K562 (cell line): ENCODE results near the gene ADORA2B. TPM values are rescaled to one million over a fixed set of nuclear protein-coding genes. Genes with fewer than 3 reads are reported as not detected.

Source experiments
- ATAC-seq: fragments of 200-7000 bp; cut with Tn5 transposase; 3 replicates; pipeline ENCODE4 v1.9.1; 2020; ENCODE audit warnings: moderate library complexity
- BruUV-seq: library from RNA; stranded (reverse); fragments of 400-500 nt; replicated peaks from 2 replicates; lab custom pipeline; 2021; lab: Mats Ljungman, UMichigan
- CTCF ChIA-PET: fragments of 300-600 bp; formaldehyde crosslinking; extraction: SDS; loops from one replicate; lab custom pipeline; 2021; ENCODE audit warnings: low intra/inter-chr PET ratio; lab: Yijun Ruan, JAX
- POLR2A ChIA-PET: fragments of 300-600, 350-650 bp; sonication (Branson Sonifier 250); formaldehyde crosslinking; extraction: SDS; loops from one replicate; lab custom pipeline; 2021; ENCODE audit warnings: antibody characterized with exemption, inconsistent platforms; lab: Yijun Ruan, JAX
- DNase-seq, 4 experiments: peaks; one replicate each; pipeline versions ENCODE4 v3.0.0 to v3.0.0-alpha.2; 2011 to 2018; ENCODE audit warnings: low spot score in 3 of 4, mixed read lengths in 3 of 4; ENCODE audit errors: extremely low read depth in 1 of 4
- FAIRE-seq: peaks from 2 replicates; lab custom pipeline; 2011; peaks lifted over from hg19 to GRCh38; lab: Jason Lieb, UNC
- H2AFZ ChIP-seq: 2 replicates; pipeline ENCODE4 v1.6.0; 2011; ENCODE audit warnings: low read depth, low read length, control low read depth, inconsistent platforms
- H3K27ac ChIP-seq: fragments of 200-600 bp; 3 replicates; pipeline ENCODE4 v1.8.0; 2011; ENCODE audit warnings: low read depth, mild to moderate bottlenecking, control low read depth, inconsistent platforms, low read length, moderate library complexity, mixed read lengths; ENCODE audit errors: extremely low read depth
- H3K27me3 ChIP-seq, 2 experiments: fragments of 300-600 bp in 1 of 2; 2 replicates in 1 of 2; 3 replicates in 1 of 2; pipeline versions ENCODE4 v1.6.0 to v1.8.0; 2011; ENCODE audit warnings: inconsistent platforms in 2 of 2, low read length in 2 of 2, mild to moderate bottlenecking in 1 of 2, mixed read lengths in 1 of 2, moderate library complexity in 1 of 2; ENCODE audit not compliant: control insufficient read depth in 2 of 2, insufficient read depth in 2 of 2
- H3K36me3 ChIP-seq: fragments of 300-600 bp; 3 replicates; pipeline ENCODE4 v1.8.0; 2011; ENCODE audit warnings: mild to moderate bottlenecking, low read length, inconsistent platforms; ENCODE audit not compliant: control insufficient read depth, insufficient read depth
- H3K4me1 ChIP-seq, 2 experiments: fragments of 200-600 bp in 1 of 2; replicated peaks in 1 of 2; 2 replicates in 1 of 2; 3 replicates in 1 of 2; pipeline versions ENCODE4 v1.5.1 to v1.8.0; 2011; ENCODE audit warnings: inconsistent platforms in 2 of 2, low read length in 2 of 2, mild to moderate bottlenecking in 1 of 2, mixed read lengths in 1 of 2, moderate library complexity in 1 of 2; ENCODE audit not compliant: control insufficient read depth in 2 of 2, insufficient read depth in 2 of 2
- H3K4me2 ChIP-seq: 2 replicates; pipeline ENCODE4 v1.6.1; 2011; ENCODE audit warnings: low read length, control low read depth, inconsistent platforms, mixed read lengths; ENCODE audit not compliant: insufficient read depth
- H3K4me3 ChIP-seq: fragments of 200-600 bp; sonication (generic), shearing (Covaris generic); 2 replicates; pipeline ENCODE4 v1.5.1; 2016; ENCODE audit warnings: control low read depth, inconsistent platforms
- H3K79me2 ChIP-seq: fragments of 200-600 bp; 3 replicates; pipeline ENCODE4 v1.8.0; 2011; ENCODE audit warnings: low read length, inconsistent platforms; ENCODE audit not compliant: control insufficient read depth, insufficient read depth
- H3K9ac ChIP-seq, 2 experiments: 2 replicates each; pipeline versions ENCODE4 v1.6.0 to v1.6.1; 2011; ENCODE audit warnings: low read depth in 2 of 2, low read length in 2 of 2, control low read depth in 1 of 2, inconsistent platforms in 1 of 2, mild to moderate bottlenecking in 1 of 2, mixed read lengths in 1 of 2; ENCODE audit not compliant: insufficient read depth in 1 of 2
- H3K9me1 ChIP-seq: one replicate; pipeline ENCODE4 v1.6.0; 2011; ENCODE audit warnings: inconsistent platforms, mild to moderate bottlenecking, low read length, moderate library complexity; ENCODE audit not compliant: control insufficient read depth, insufficient read depth
- H3K9me3 ChIP-seq: replicated peaks from 2 replicates; pipeline ENCODE4 v1.5.1; 2011; ENCODE audit warnings: low read depth, low read length, inconsistent platforms; ENCODE audit not compliant: control insufficient read depth, insufficient read depth
- H4K20me1 ChIP-seq: replicated peaks from 2 replicates; pipeline ENCODE4 v1.6.1; 2011; ENCODE audit warnings: low read length, inconsistent platforms, mixed read lengths; ENCODE audit not compliant: control insufficient read depth, insufficient read depth
- C11orf30 ChIP-seq: fragments of 450-650 bp; IDR thresholded peaks from 2 replicates; pipeline ENCODE4 v1.6.1; 2016; ENCODE audit warnings: low read depth, mild to moderate bottlenecking
- CEBPG ChIP-seq, 3 experiments: fragments of 200-800 bp in 1 of 3; sonication (Bioruptor generic) in 1 of 3; sonication (generic) in 1 of 3; formaldehyde crosslinking in 1 of 3; IDR thresholded peaks in 2 of 3; conservative IDR thresholded peaks in 1 of 3; 2 replicates each; pipeline versions ENCODE4 v1.6.1 to v1.8.0; 2016 to 2022; ENCODE audit warnings: missing compliant biosample characterization in 2 of 3, missing genetic modification characterization in 2 of 3, mild to moderate bottlenecking in 1 of 3, missing genetic modification reagents in 1 of 3
- GTF3C2 ChIP-seq: IDR thresholded peaks from 3 replicates; pipeline ENCODE4 v1.6.1; 2011; ENCODE audit warnings: borderline replicate concordance, mild to moderate bottlenecking, moderate library complexity; ENCODE audit not compliant: insufficient read length; ENCODE audit errors: extremely low read depth
- KLF6 ChIP-seq: fragments of 250-450 bp; sonication (Bioruptor Pico); IDR thresholded peaks from 2 replicates; pipeline ENCODE4 v1.4.0; 2020; ENCODE audit warnings: mild to moderate bottlenecking, moderate library complexity, borderline replicate concordance
- MBD2 ChIP-seq: sonication (generic); IDR thresholded peaks from 2 replicates; pipeline ENCODE4 v1.6.1; 2016; ENCODE audit warnings: low read depth, borderline replicate concordance
- MCM3 ChIP-seq: fragments of 450-650 bp; IDR thresholded peaks from 2 replicates; pipeline ENCODE4 v1.6.1; 2016
- MIER1 ChIP-seq: fragments of 450-650 bp; IDR thresholded peaks from 2 replicates; pipeline ENCODE4 v1.6.1; 2016; ENCODE audit warnings: antibody characterized with exemption, mild to moderate bottlenecking, low read depth
- MTA3 ChIP-seq: fragments of 450-650 bp; formaldehyde crosslinking; IDR thresholded peaks from 2 replicates; pipeline ENCODE4 v1.6.1; 2017; ENCODE audit warnings: mild to moderate bottlenecking, borderline replicate concordance
- NONO ChIP-seq, 2 experiments: fragments of 200-400 bp in 1 of 2; fragments of 450-650 bp in 1 of 2; formaldehyde crosslinking in 1 of 2; IDR thresholded peaks; 2 replicates each; pipeline ENCODE4 v1.6.1; 2017; ENCODE audit warnings: low read depth in 2 of 2, mild to moderate bottlenecking in 2 of 2, moderate library complexity in 2 of 2, low read length in 1 of 2
- RCOR1 ChIP-seq, 2 experiments: IDR thresholded peaks; 2 replicates each; pipeline ENCODE4 v1.6.1; 2012; ENCODE audit warnings: low read depth in 2 of 2, low read length in 2 of 2, borderline replicate concordance in 1 of 2, improper control_type of control experiment in 1 of 2
- SRF ChIP-seq, 2 experiments: fragments of 250-450, 450-650 bp in 1 of 2; sonication (Bioruptor Pico) in 1 of 2; sonication (generic) in 1 of 2; formaldehyde crosslinking; IDR thresholded peaks; 2 replicates each; pipeline versions ENCODE4 v1.5.0 to v1.5.1; 2020 to 2022; ENCODE audit warnings: mild to moderate bottlenecking in 1 of 2, missing genetic modification reagents in 1 of 2
- TEAD2 ChIP-seq: fragments of 450-650 bp; IDR thresholded peaks from 2 replicates; pipeline ENCODE4 v1.6.1; 2016; ENCODE audit warnings: missing genetic modification characterization, control low read depth, missing compliant biosample characterization
- XRCC5 ChIP-seq: fragments of 200-400 bp; formaldehyde crosslinking; IDR thresholded peaks from 2 replicates; pipeline ENCODE4 v1.6.1; 2017; ENCODE audit warnings: low read depth, mild to moderate bottlenecking, low read length
- ZNF449 ChIP-seq: fragments of 250-450 bp; sonication (Bioruptor Pico); IDR thresholded peaks from 2 replicates; pipeline ENCODE4 v1.8.0; 2022; ENCODE audit warnings: moderate library complexity, mild to moderate bottlenecking, inconsistent platforms
- WGBS: fragments of 100-300 bp; shearing (Covaris generic); methylation state at CpG from one replicate; pipeline ENCODE4 v1.1.6; 2016; ENCODE audit warnings: low coverage, mixed read lengths; ENCODE audit not compliant: insufficient coverage; ENCODE audit errors: missing lambda C conversion rate; 5-methylcytosine and 5-hydroxymethylcytosine counted together
- in situ Hi-C: fragments of 300-500 bp; cut with MboI; formaldehyde crosslinking; loops from 4 replicates; pipeline ENCODE4 v1.15.0; 2018; ENCODE audit warnings: inconsistent platforms, mixed read lengths
- intact Hi-C: fragments of 100-400 bp; cut with micrococcal nuclease; formaldehyde crosslinking; loops from 2 replicates; pipeline ENCODE4 v1.14.2; 2022
- polyA plus RNA-seq, 8 experiments: library from polyadenylated mRNA; depleted of rRNA in 4 of 8; stranded (reverse) in 5 of 8; unstranded in 3 of 8; fragments of >200 nt; fragmentation: Nextera tagmentation in 2 of 8; fragmentation: Illumina TruSeq in 1 of 8; extraction: Ambion mirVana in 2 of 8; extraction: Trizol in 1 of 8; gene quantifications; 2 replicates each; pipeline versions ENCODE4 v1.2.1 to v1.2.3, GENCODE V29; 2011 to 2014; ENCODE audit warnings: inconsistent platforms in 1 of 8, missing spikeins in 1 of 8
- total RNA-seq, 7 experiments: library from RNA; depleted of rRNA in 6 of 7; stranded (reverse); fragments of >200 nt in 6 of 7; fragmentation: Illumina TruSeq in 2 of 7; extraction: Trizol in 2 of 7; gene quantifications; 2 replicates each; pipeline versions ENCODE4 v1.2.1 to v1.2.3, GENCODE V29; 2011 to 2021; ENCODE audit warnings: low replicate concordance in 1 of 7

Gene ADORA2B
- total and polyA plus RNA-seq, 9 of the 15 experiments (the other 6 are each of a cell fraction or from before 2014, with no cell fraction given), result 6.4 to 16.6 (median 10.5) TPM

- Histone ChIP-seq H3K9me3 (no peaks in the 10 kb centered on the region), H3K9me1 (no peaks in the 10 kb centered on the region), H3K4me1 (peaks cover 4 to 7% of the 10 kb centered on the region in 2 experiments; a peak in 2 of 5 replicates), H3K27ac (no peak overlapping the region), H3K4me2 (no peak overlapping the region), H3K27me3 (no peaks in the 10 kb centered on the region), H3K9ac (no peak overlapping the region), H3K36me3 (no peaks in the 10 kb centered on the region), H4K20me1 (no peaks in the 10 kb centered on the region), H3K79me2 (no peaks in the 10 kb centered on the region), H3K4me3 (no peak overlapping the region), H2AFZ (no peak overlapping the region)
- DNase-seq, result no peak
- POLR2A ChIA-PET, result no interaction called here
- WGBS, result 48% methylated on average over 8 of the region's 9 CpGs
- CTCF ChIA-PET, result no interaction called here
- no peak for FAIRE-seq
- no TSS peak for BruUV-seq
- intact Hi-C loops, result no loop called here
- in situ Hi-C loops, result no loop called here
- no peak for ATAC-seq
- TF ChIP-seq CEBPG (CRISPR knock-in tag; IDR thresholded peaks at IDR 0.05) (no peak), CEBPG (tag; conservative IDR thresholded peaks at IDR 0.05 in 1 of 2, IDR thresholded peaks at IDR 0.05 in 1 of 2) (no peak), SRF (CRISPR knock-in tag; IDR thresholded peaks at IDR 0.05) (no peak), NONO (IDR thresholded peaks at IDR 0.05; ENCODE audit: low read depth in 2 of 2, low read length in 1 of 2) (no peak), XRCC5 (no peak), MTA3 (no peak), MCM3 (no peak), MBD2 (no peak), TEAD2 (tag) (no peak), RCOR1 (IDR thresholded peaks at IDR 0.05; ENCODE audit: borderline replicate concordance in 1 of 2, low read depth in 2 of 2, low read length in 2 of 2) (no peak), C11orf30 (no peak), ZNF449 (CRISPR knock-in tag) (no peak), KLF6 (CRISPR knock-in tag) (no peak), MIER1 (no peak), GTF3C2 (no peak)
These were observed 35.4 kb upstream of the ADORA2B start for GRCh38 chr17:15909481-15909991.
